Mesenchymal stem cell (in vitro differentiated cells and primary cell): ENCODE results near the gene ARHGAP24.

Experiments used
- DNase-seq: peaks from one replicate; pipeline ENCODE4 v3.0.0-alpha.2; 2013
- H2AFZ ChIP-seq: one replicate; pipeline ENCODE4 v1.6.1; 2013; ENCODE audit warnings: low read depth, mild to moderate bottlenecking, control low read depth, inconsistent platforms, low read length, moderate library complexity
- H2AK5ac ChIP-seq: 2 replicates; pipeline ENCODE4 v1.6.1; 2013; ENCODE audit warnings: low read length, moderate library complexity, mild to moderate bottlenecking, inconsistent platforms; ENCODE audit not compliant: severe bottlenecking
- H2BK120ac ChIP-seq: one replicate; pipeline ENCODE4 v1.6.1; 2013; ENCODE audit warnings: low read depth, mild to moderate bottlenecking, inconsistent platforms, low read length, moderate library complexity
- H2BK12ac ChIP-seq, 2 experiments: one replicate each; pipeline ENCODE4 v1.6.1; 2013; ENCODE audit warnings: inconsistent platforms in 2 of 2, low read length in 2 of 2, mild to moderate bottlenecking in 2 of 2, moderate library complexity in 2 of 2, control low read depth in 1 of 2
- H2BK15ac ChIP-seq: one replicate; pipeline ENCODE4 v1.6.1; 2013; ENCODE audit warnings: mild to moderate bottlenecking, low read depth, inconsistent platforms; ENCODE audit not compliant: poor library complexity, severe bottlenecking
- H2BK5ac ChIP-seq: 2 replicates; pipeline ENCODE4 v1.6.1; 2013; ENCODE audit warnings: low read depth, mild to moderate bottlenecking, low read length, control low read depth, inconsistent platforms; ENCODE audit not compliant: poor library complexity, severe bottlenecking
- H3K14ac ChIP-seq, 2 experiments: one replicate each; pipeline ENCODE4 v1.6.1; 2013; ENCODE audit warnings: inconsistent platforms in 2 of 2, low read length in 2 of 2, control low read depth in 1 of 2, mild to moderate bottlenecking in 1 of 2, moderate library complexity in 1 of 2
- H3K18ac ChIP-seq, 2 experiments: one replicate each; pipeline ENCODE4 v1.6.1; 2013; ENCODE audit warnings: inconsistent platforms in 2 of 2, low read length in 2 of 2, control low read depth in 1 of 2, low read depth in 1 of 2, mild to moderate bottlenecking in 1 of 2
- H3K23ac ChIP-seq, 2 experiments: one replicate each; pipeline ENCODE4 v1.6.1; 2013; ENCODE audit warnings: inconsistent platforms in 2 of 2, low read length in 2 of 2, mild to moderate bottlenecking in 2 of 2, moderate library complexity in 2 of 2, control low read depth in 1 of 2
- H3K27ac ChIP-seq: 2 replicates; pipeline ENCODE4 v1.5.1; 2013; ENCODE audit warnings: mild to moderate bottlenecking, moderate library complexity, low read length, control low read depth, inconsistent platforms; ENCODE audit not compliant: poor library complexity, severe bottlenecking
- H3K27me3 ChIP-seq, 2 experiments: 2 replicates each; pipeline versions ENCODE4 v1.6.1 to v1.7.0; 2013; ENCODE audit warnings: low read length in 2 of 2, mild to moderate bottlenecking in 2 of 2, moderate library complexity in 2 of 2, control low read depth in 1 of 2, inconsistent platforms in 1 of 2; ENCODE audit not compliant: control insufficient read depth in 1 of 2, insufficient read depth in 1 of 2
- H3K36me3 ChIP-seq, 2 experiments: 2 replicates each; pipeline versions ENCODE4 v1.6.1 to v1.7.0; 2013; ENCODE audit warnings: low read length in 2 of 2, control low read depth in 1 of 2, inconsistent platforms in 1 of 2, low read depth in 1 of 2, mild to moderate bottlenecking in 1 of 2; ENCODE audit not compliant: insufficient read depth in 2 of 2, control insufficient read depth in 1 of 2
- H3K4ac ChIP-seq, 2 experiments: one replicate each; pipeline ENCODE4 v1.6.1; 2013; ENCODE audit warnings: inconsistent platforms in 2 of 2, low read length in 2 of 2, mild to moderate bottlenecking in 2 of 2, moderate library complexity in 2 of 2, control low read depth in 1 of 2, low read depth in 1 of 2
- H3K4me1 ChIP-seq: 2 replicates; pipeline ENCODE4 v1.6.1; 2013; ENCODE audit warnings: low read depth, low read length, control low read depth; ENCODE audit not compliant: control insufficient read depth, insufficient read depth
- H3K4me2 ChIP-seq: 2 replicates; pipeline ENCODE4 v1.6.1; 2013; ENCODE audit warnings: low read length, mild to moderate bottlenecking, inconsistent platforms; ENCODE audit not compliant: poor library complexity, severe bottlenecking
- H3K4me3 ChIP-seq, 2 experiments: 2 replicates each; pipeline versions ENCODE4 v1.5.1 to v1.7.0; 2013; ENCODE audit warnings: low read length in 2 of 2, mild to moderate bottlenecking in 2 of 2, control low read depth in 1 of 2, low read depth in 1 of 2; ENCODE audit not compliant: insufficient read depth in 1 of 2
- H3K79me1 ChIP-seq: replicated peaks from 2 replicates; pipeline ENCODE4 v1.6.1; 2013; ENCODE audit warnings: mild to moderate bottlenecking, control low read depth, low read length, inconsistent platforms; ENCODE audit not compliant: poor library complexity, severe bottlenecking
- H3K9ac ChIP-seq: 2 replicates; pipeline ENCODE4 v1.7.0; 2013; ENCODE audit warnings: mild to moderate bottlenecking, low read length, moderate library complexity
- H3K9me3 ChIP-seq: 2 replicates; pipeline ENCODE4 v1.7.0; 2013; ENCODE audit warnings: mild to moderate bottlenecking, low read length; ENCODE audit not compliant: control insufficient read depth
- H4K8ac ChIP-seq: one replicate; pipeline ENCODE4 v1.6.1; 2013; ENCODE audit warnings: inconsistent platforms, mild to moderate bottlenecking, low read length, moderate library complexity
- H4K91ac ChIP-seq: one replicate; pipeline ENCODE4 v1.6.1; 2013; ENCODE audit warnings: mild to moderate bottlenecking, low read length, inconsistent platforms
- WGBS: methylation state at CpG from one replicate; pipeline ENCODE4 v1.1.7; 2013; ENCODE audit warnings: mixed read lengths; 5-methylcytosine and 5-hydroxymethylcytosine counted together

ARHGAP24 gene

GRCh38 chr4:85486425-85487086, 11.6 kb downstream of the ARHGAP24 start:
- Histone ChIP-seq H4K91ac (no peak overlapping the region), H3K23ac (no peak overlapping the region), H4K8ac (no peak overlapping the region), H3K9me3 (no peaks in the 10 kb centered on the region), H2BK15ac (no peak overlapping the region), H3K4me3 (no peak overlapping the region), H2BK5ac (no peak overlapping the region), H3K36me3 (peaks cover 0 to 4% of the 10 kb centered on the region in 2 experiments), H3K9ac (no peak overlapping the region), H3K27ac (no peak overlapping the region), H3K4me2 (no peak overlapping the region), H3K14ac (no peak overlapping the region), H3K79me1 (no peaks in the 10 kb centered on the region), H3K18ac (no peak overlapping the region), H2BK12ac (no peak overlapping the region), H2BK120ac (no peak overlapping the region), H2AK5ac (no peak overlapping the region), H2AFZ (no peak overlapping the region), H3K27me3 (no peaks in the 10 kb centered on the region), H3K4me1 (no peaks in the 10 kb centered on the region), H3K4ac (no peak overlapping the region)
- DNase-seq, result peak; percentile 52
- 94% methylated on average over 1 of the region's 3 CpGs for WGBS

DNA sequence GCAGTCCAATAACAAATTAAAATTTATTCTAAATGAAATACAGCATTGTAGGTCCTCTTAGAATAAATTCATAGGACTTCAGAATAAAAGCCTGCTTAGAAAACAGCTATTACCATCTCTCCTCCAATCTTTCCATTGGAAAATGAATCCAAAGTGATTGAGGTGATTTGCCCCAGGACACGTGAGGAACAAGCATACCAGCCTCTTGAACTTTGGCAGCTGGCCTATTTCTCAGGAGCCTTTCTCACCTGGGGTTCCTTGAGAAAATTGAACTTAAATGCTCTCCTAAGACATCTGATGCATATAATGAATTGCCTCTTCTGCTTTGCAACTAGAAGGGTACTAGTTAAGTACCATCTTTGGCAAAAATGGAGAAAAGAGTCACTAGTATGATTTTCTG, 13.5 kb downstream of the ARHGAP24 start:
- DNase-seq, result no peak
- H2BK15ac ChIP-seq, result no peak overlapping the region
- no peak overlapping the region for H3K4ac ChIP-seq
- no peak overlapping the region for H3K23ac ChIP-seq
- no peaks in the 10 kb centered on the region for H3K4me1 ChIP-seq
- no peak overlapping the region for H2BK120ac ChIP-seq
- no peak overlapping the region for H3K18ac ChIP-seq
- peaks cover 0 to 4% of the 10 kb centered on the region in 2 experiments for H3K36me3 ChIP-seq
- H3K9me3 ChIP-seq, result no peaks in the 10 kb centered on the region
- H2BK12ac ChIP-seq, result peak overlapping the region in 1 of 2 experiments; percentile 61
- no peak overlapping the region for H3K4me3 ChIP-seq
- H3K14ac ChIP-seq, result no peak overlapping the region
- H2AK5ac ChIP-seq, result no peak overlapping the region
- no peak overlapping the region for H3K27ac ChIP-seq
- H3K79me1 ChIP-seq, result no peaks in the 10 kb centered on the region
- no peak overlapping the region for H4K91ac ChIP-seq
- no peak overlapping the region for H2AFZ ChIP-seq
- no peak overlapping the region for H3K4me2 ChIP-seq
- no peaks in the 10 kb centered on the region for H3K27me3 ChIP-seq
- 75% methylated on average over 1 of the region's 1 CpG for WGBS
- no peak overlapping the region for H2BK5ac ChIP-seq
- H3K9ac ChIP-seq, result no peak overlapping the region
- no peak overlapping the region for H4K8ac ChIP-seq

- H2BK12ac ChIP-seq, result no peak overlapping the region
- no peak overlapping the region for H3K4me2 ChIP-seq
- no peaks in the 10 kb centered on the region for H3K36me3 ChIP-seq
- H2BK15ac ChIP-seq, result no peak overlapping the region
- H3K27ac ChIP-seq, result no peak overlapping the region
- H3K4me1 ChIP-seq, result no peaks in the 10 kb centered on the region
- no peak overlapping the region for H2BK120ac ChIP-seq
- peak; percentile 77 for DNase-seq
- no peak overlapping the region for H3K4ac ChIP-seq
- no peak overlapping the region for H3K9ac ChIP-seq
- no peak overlapping the region for H3K4me3 ChIP-seq
- no peak overlapping the region for H2AK5ac ChIP-seq
- no peak overlapping the region for H3K18ac ChIP-seq
- H3K27me3 ChIP-seq, result no peaks in the 10 kb centered on the region
- no peak overlapping the region for H2BK5ac ChIP-seq
- no peak overlapping the region for H2AFZ ChIP-seq
- H4K91ac ChIP-seq, result no peak overlapping the region
- H3K23ac ChIP-seq, result no peak overlapping the region
- no peaks in the 10 kb centered on the region for H3K79me1 ChIP-seq
- no peak overlapping the region for H4K8ac ChIP-seq
- H3K14ac ChIP-seq, result no peak overlapping the region
- H3K9me3 ChIP-seq, result no peaks in the 10 kb centered on the region
- 88% methylated on average over 2 of the region's 3 CpGs for WGBS
Measured at GRCh38 chr4:85489273-85489981, 14.5 kb downstream of the ARHGAP24 start.

DNA sequence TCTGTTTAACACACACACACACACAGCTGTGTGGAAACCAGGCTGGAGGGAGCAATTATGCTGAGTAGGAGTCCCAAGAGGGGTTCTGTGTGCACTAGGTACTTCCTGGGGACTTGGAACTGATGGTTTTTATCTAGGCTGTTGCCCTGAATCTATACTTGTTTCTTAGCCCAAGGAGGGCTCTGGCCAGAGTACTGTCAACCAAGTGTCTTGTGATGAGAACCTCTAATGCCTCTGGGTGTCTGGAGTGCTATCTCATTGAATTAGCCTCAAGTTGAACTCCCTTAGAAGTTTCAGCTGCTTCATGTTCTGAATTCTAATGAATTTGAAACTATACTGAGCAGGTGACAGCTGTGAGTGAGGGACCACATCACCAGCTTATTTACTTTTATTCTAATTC, 16.6 kb downstream of the ARHGAP24 start:
- Histone ChIP-seq H3K4me2 (no peak overlapping the region), H3K14ac (no peak overlapping the region), H3K4ac (no peak overlapping the region), H3K79me1 (no peaks in the 10 kb centered on the region), H3K9ac (no peak overlapping the region), H2AK5ac (no peak overlapping the region), H3K27me3 (no peaks in the 10 kb centered on the region), H3K4me3 (no peak overlapping the region), H2BK15ac (no peak overlapping the region), H3K23ac (no peak overlapping the region), H4K91ac (no peak overlapping the region), H3K18ac (no peak overlapping the region), H3K9me3 (no peaks in the 10 kb centered on the region), H4K8ac (no peak overlapping the region), H2BK5ac (no peak overlapping the region), H2AFZ (no peak overlapping the region), H2BK12ac (no peak overlapping the region), H3K27ac (no peak overlapping the region), H3K36me3 (no peaks in the 10 kb centered on the region), H2BK120ac (no peak overlapping the region), H3K4me1 (no peaks in the 10 kb centered on the region)
- DNase-seq, result no peak
